Measurements from ENCODE around the gene IFNK. TPM values are rescaled to one million over a fixed set of nuclear protein-coding genes. Genes with fewer than 3 reads are reported as not detected.

The IFNK gene
- polyA plus RNA-seq, 1 of the 3 experiments (the other 2 are of a cell fraction) = not detected

DNA sequence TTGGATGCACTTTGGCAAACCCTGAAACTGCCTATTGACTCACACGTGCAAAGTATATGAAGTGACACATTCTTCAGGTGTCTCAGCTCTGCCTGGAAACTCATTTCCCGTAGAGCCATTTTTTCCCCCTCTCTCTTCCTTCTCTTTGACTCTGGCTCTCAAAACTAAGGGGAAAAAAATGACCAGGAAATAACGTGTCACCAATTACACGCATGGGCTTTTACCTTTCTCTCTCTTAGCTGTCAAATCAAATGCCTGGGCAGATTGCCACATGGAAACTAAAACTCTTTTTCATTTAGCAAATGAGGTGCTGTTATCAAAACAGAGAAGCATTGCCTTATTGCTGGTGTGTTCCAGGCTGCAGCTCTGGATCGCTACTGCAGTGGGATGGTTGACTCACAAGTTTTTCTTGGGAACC, 18.3 kb upstream of the IFNK start:
- peak overlapping the region in 1 of 2 experiments; percentile 15; a peak in 1 of 4 replicates for H3K27ac ChIP-seq (ENCODE audit: low read depth in 2 of 2, low read length in 1 of 2)
- no peaks in the 10 kb centered on the region for H3K79me2 ChIP-seq (ENCODE audit: insufficient read depth)
- 47% methylated on average over 5 of the region's 5 CpGs for WGBS (ENCODE audit: low lambda C conversion rate)
- ChIA-PET POLR2A (no interaction called here), CTCF (no interaction called here)
- H3K4me1 ChIP-seq (ENCODE audit: control insufficient read depth in 1 of 2, insufficient read depth in 2 of 2, low read depth in 1 of 2, low read length in 1 of 2) = 0 out of 4 replicates have a peak, but pooled peaks cover 0 to 3% of the 10 kb centered on the region in 2 experiments
- H3K4me3 ChIP-seq (ENCODE audit: low read depth in 2 of 2, low read length in 1 of 2) = no peak overlapping the region
- H3K36me3 ChIP-seq (replicated peaks in 1 of 2; ENCODE audit: control insufficient read depth in 1 of 2, insufficient read depth in 2 of 2, low read length in 1 of 2) = no peaks in the 10 kb centered on the region
- no peak overlapping the region for H3K4me2 ChIP-seq
- no peak for DNase-seq
- no peaks in the 10 kb centered on the region for H3K9me2 ChIP-seq
- no peaks in the 10 kb centered on the region for H4K20me1 ChIP-seq (ENCODE audit: insufficient read depth)
- TF ChIP-seq, protein P1, sequence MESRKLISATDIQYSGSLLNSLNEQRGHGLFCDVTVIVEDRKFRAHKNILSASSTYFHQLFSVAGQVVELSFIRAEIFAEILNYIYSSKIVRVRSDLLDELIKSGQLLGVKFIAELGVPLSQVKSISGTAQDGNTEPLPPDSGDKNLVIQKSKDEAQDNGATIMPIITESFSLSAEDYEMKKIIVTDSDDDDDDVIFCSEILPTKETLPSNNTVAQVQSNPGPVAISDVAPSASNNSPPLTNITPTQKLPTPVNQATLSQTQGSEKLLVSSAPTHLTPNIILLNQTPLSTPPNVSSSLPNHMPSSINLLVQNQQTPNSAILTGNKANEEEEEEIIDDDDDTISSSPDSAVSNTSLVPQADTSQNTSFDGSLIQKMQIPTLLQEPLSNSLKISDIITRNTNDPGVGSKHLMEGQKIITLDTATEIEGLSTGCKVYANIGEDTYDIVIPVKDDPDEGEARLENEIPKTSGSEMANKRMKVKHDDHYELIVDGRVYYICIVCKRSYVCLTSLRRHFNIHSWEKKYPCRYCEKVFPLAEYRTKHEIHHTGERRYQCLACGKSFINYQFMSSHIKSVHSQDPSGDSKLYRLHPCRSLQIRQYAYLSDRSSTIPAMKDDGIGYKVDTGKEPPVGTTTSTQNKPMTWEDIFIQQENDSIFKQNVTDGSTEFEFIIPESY (IDR thresholded peaks at IDR 0.05; ENCODE audit: borderline replicate concordance, low read depth) = no peak
- TF ChIP-seq, protein P2, sequence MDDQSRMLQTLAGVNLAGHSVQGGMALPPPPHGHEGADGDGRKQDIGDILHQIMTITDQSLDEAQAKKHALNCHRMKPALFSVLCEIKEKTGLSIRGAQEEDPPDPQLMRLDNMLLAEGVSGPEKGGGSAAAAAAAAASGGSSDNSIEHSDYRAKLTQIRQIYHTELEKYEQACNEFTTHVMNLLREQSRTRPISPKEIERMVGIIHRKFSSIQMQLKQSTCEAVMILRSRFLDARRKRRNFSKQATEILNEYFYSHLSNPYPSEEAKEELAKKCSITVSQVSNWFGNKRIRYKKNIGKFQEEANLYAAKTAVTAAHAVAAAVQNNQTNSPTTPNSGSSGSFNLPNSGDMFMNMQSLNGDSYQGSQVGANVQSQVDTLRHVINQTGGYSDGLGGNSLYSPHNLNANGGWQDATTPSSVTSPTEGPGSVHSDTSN (IDR thresholded peaks at IDR 0.05) = no peak
- TF ChIP-seq GABPA (IDR thresholded peaks at IDR 0.05; ENCODE audit: low read depth) (no peak), RAD21 (IDR thresholded peaks at IDR 0.05; ENCODE audit: low read length) (no peak), RXRA (IDR thresholded peaks at IDR 0.05; ENCODE audit: borderline replicate concordance, low read depth) (no peak), SIN3A (IDR thresholded peaks at IDR 0.05; ENCODE audit: borderline replicate concordance, low read depth, low read length) (no peak), GATA2 (CRISPR knock-in tag; IDR thresholded peaks at IDR 0.05) (no peak), JUND (IDR thresholded peaks at IDR 0.05) (no peak), FOXJ3 (CRISPR knock-in tag; IDR thresholded peaks at IDR 0.05) (no peak), NFIC (IDR thresholded peaks at IDR 0.05; ENCODE audit: borderline replicate concordance) (no peak), RCOR1 (IDR thresholded peaks at IDR 0.05; ENCODE audit: low read length) (no peak), EZH2phosphoT487 (IDR thresholded peaks at IDR 0.05; ENCODE audit: borderline replicate concordance, low read depth) (no peak), RFX5 (IDR thresholded peaks at IDR 0.05; ENCODE audit: low read length) (no peak)
- TF ChIP-seq, protein P3, sequence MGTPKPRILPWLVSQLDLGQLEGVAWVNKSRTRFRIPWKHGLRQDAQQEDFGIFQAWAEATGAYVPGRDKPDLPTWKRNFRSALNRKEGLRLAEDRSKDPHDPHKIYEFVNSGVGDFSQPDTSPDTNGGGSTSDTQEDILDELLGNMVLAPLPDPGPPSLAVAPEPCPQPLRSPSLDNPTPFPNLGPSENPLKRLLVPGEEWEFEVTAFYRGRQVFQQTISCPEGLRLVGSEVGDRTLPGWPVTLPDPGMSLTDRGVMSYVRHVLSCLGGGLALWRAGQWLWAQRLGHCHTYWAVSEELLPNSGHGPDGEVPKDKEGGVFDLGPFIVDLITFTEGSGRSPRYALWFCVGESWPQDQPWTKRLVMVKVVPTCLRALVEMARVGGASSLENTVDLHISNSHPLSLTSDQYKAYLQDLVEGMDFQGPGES (IDR thresholded peaks at IDR 0.05; ENCODE audit: low read depth, low read length) = no peak
- TF ChIP-seq, protein P4, sequence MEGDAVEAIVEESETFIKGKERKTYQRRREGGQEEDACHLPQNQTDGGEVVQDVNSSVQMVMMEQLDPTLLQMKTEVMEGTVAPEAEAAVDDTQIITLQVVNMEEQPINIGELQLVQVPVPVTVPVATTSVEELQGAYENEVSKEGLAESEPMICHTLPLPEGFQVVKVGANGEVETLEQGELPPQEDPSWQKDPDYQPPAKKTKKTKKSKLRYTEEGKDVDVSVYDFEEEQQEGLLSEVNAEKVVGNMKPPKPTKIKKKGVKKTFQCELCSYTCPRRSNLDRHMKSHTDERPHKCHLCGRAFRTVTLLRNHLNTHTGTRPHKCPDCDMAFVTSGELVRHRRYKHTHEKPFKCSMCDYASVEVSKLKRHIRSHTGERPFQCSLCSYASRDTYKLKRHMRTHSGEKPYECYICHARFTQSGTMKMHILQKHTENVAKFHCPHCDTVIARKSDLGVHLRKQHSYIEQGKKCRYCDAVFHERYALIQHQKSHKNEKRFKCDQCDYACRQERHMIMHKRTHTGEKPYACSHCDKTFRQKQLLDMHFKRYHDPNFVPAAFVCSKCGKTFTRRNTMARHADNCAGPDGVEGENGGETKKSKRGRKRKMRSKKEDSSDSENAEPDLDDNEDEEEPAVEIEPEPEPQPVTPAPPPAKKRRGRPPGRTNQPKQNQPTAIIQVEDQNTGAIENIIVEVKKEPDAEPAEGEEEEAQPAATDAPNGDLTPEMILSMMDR (IDR thresholded peaks at IDR 0.05) = no peak
- TF ChIP-seq, protein P5, sequence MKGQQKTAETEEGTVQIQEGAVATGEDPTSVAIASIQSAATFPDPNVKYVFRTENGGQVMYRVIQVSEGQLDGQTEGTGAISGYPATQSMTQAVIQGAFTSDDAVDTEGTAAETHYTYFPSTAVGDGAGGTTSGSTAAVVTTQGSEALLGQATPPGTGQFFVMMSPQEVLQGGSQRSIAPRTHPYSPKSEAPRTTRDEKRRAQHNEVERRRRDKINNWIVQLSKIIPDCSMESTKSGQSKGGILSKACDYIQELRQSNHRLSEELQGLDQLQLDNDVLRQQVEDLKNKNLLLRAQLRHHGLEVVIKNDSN (IDR thresholded peaks at IDR 0.05; ENCODE audit: borderline replicate concordance, low read depth) = no peak
- TF ChIP-seq, protein P6, sequence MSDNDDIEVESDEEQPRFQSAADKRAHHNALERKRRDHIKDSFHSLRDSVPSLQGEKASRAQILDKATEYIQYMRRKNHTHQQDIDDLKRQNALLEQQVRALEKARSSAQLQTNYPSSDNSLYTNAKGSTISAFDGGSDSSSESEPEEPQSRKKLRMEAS (IDR thresholded peaks at IDR 0.05; ENCODE audit: low read depth) = no peak
- TF ChIP-seq, protein P7, sequence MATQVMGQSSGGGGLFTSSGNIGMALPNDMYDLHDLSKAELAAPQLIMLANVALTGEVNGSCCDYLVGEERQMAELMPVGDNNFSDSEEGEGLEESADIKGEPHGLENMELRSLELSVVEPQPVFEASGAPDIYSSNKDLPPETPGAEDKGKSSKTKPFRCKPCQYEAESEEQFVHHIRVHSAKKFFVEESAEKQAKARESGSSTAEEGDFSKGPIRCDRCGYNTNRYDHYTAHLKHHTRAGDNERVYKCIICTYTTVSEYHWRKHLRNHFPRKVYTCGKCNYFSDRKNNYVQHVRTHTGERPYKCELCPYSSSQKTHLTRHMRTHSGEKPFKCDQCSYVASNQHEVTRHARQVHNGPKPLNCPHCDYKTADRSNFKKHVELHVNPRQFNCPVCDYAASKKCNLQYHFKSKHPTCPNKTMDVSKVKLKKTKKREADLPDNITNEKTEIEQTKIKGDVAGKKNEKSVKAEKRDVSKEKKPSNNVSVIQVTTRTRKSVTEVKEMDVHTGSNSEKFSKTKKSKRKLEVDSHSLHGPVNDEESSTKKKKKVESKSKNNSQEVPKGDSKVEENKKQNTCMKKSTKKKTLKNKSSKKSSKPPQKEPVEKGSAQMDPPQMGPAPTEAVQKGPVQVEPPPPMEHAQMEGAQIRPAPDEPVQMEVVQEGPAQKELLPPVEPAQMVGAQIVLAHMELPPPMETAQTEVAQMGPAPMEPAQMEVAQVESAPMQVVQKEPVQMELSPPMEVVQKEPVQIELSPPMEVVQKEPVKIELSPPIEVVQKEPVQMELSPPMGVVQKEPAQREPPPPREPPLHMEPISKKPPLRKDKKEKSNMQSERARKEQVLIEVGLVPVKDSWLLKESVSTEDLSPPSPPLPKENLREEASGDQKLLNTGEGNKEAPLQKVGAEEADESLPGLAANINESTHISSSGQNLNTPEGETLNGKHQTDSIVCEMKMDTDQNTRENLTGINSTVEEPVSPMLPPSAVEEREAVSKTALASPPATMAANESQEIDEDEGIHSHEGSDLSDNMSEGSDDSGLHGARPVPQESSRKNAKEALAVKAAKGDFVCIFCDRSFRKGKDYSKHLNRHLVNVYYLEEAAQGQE (IDR thresholded peaks at IDR 0.05; ENCODE audit: low read depth, low read length) = no peak
- no peaks in the 10 kb centered on the region for H3K27me3 ChIP-seq (ENCODE audit: insufficient read depth)
- H3K9me3 ChIP-seq = no peaks in the 10 kb centered on the region
- H2AFZ ChIP-seq (ENCODE audit: low read depth) = no peak overlapping the region
- H3K9ac ChIP-seq = no peak overlapping the region
- H3F3A ChIP-seq (replicated peaks; ENCODE audit: insufficient read depth) = peaks cover 11% of the 10 kb centered on the region
